HG02798 (cell line): ENCODE measurements around the gene PSMG2.

Experiments
- ATAC-seq: cut with Tn5 transposase; IDR thresholded peaks from one replicate; pipeline ENCODE4 v1.9.1; 2021; ENCODE audit warnings: mild to moderate bottlenecking; ENCODE audit not compliant: unreplicated experiment, poor library complexity

Gene PSMG2, protein sequence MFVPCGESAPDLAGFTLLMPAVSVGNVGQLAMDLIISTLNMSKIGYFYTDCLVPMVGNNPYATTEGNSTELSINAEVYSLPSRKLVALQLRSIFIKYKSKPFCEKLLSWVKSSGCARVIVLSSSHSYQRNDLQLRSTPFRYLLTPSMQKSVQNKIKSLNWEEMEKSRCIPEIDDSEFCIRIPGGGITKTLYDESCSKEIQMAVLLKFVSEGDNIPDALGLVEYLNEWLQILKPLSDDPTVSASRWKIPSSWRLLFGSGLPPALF

DNA sequence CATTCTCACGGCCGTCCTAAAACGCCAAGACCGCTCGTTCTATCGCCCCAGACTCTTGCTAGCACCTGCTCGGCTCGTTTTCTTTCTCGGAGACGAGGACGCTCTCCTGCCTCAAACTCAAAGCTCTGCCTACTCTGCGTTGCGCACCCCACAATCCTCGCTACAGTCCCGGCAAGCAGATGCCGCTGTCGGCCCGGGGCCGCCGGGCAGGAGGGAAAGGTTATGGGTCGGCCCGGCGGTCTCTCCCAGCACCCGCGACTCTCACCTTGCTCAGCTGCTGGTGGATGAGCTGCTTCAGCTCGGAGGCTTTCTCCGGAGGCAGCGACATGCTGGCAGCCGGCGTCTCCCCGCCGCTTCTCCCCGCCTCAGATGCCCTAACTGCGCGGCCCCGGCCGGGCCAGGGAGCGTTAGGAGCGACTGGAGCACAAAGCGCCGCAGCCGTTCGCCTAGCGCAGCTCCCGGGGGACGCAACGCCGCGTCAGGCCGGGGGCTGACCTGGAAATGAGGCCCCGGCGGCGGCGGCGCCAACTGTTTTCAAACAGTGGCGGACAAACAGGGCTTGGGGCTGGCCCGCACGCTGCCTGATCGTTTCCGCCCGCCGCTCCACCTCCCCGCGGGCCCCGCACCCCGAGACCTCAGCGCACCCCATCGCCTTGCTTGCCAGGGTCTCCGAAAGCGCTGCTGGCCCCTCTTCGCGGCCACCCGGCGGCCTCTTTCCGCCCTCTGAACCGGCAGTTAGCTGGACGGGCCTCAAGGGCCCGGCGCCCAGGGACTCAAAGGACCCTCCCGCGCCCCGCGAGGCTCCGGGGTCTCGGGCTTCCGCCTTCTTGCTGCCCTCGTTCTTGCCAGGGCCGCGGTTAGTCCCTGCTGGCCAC is at the start of gene PSMG2, which contains the start of gene CEP76:
TSS of gene PSMG2 (plus strand) at position 822 of the 875 bp plus-strand sequence. CDS start 66 bp downstream, outside the sequence.
TSS of gene CEP76 (minus strand) at position 503 of the 875 bp plus-strand sequence. CDS start at position 328, 175 bp downstream.
- ATAC-seq, result peak; percentile 86

DNA sequence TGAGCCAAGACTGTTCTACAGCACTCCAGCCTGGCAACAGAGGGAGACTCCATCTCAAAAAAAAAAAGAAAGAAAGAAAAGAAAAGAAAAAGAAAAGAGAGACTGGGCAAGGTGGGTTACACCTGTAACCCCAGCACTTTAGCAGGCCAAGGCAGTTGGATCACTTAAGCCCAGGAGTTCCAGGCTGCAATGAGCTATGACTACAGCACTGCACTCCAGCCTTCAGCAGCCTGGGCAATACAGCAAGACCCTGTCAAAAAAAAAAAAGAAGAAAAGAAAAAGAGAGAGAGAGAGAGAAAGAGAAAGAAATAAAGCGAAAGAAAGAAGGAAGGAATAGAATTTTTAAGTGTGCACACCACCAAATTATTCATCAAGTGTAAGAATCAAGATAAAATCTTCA is 47.9 kb upstream of the PSMG2 start:
- no peak for ATAC-seq

DNA sequence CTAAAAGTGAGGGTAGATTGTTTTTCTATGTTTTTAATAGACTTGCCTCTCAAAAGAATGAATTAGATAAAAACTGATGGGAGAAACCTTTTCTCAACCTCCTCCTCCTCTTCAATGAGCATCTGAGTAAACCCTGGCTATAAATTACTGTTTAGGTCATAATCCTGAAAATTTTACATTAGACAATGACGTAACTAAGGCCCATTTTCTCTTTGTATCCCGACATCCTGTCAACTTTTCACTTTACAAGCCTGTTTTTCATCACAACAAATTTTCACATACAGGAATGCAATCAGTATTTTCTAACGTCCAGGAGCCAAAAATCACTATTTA is 46.3 kb upstream of the PSMG2 start:
- ATAC-seq, result no peak

DNA sequence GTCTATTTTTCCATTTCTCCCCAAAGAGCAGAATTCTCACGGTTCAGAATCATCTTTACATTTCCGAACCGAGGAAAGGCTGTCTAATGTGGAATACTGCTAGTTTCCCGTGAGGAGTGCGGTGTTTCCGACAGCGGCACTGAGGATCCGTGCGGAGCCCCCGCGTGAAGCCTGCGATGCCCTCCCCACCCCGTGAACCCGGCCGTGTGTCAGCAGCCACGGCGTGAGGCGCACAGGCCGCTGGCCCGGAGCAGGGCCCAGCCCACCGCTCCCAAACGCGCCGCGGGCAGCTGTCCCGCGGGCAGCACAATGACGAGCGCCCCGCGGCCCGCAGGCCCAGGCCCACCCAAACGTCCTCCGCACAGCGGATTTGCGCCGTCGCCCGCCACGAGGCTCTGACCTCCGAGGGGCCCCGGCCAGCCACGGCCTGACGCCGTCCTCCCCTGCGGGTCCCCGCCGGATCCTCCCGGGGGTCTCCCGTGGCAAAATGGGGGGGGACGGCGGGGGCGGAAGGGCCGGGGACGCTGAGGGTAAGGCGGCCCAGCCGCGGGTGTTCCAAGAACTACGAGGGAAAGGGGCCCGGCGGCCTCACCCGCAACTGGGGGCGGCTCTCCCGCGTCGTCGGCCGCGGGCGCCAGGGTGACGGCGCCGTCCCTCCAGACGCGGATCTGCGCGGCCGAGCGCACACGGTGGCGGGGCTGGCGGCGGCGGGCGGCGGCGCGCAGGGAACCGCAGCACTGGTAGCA is 45.7 kb upstream of the PSMG2 start:
- ATAC-seq, result peak; percentile 32

DNA sequence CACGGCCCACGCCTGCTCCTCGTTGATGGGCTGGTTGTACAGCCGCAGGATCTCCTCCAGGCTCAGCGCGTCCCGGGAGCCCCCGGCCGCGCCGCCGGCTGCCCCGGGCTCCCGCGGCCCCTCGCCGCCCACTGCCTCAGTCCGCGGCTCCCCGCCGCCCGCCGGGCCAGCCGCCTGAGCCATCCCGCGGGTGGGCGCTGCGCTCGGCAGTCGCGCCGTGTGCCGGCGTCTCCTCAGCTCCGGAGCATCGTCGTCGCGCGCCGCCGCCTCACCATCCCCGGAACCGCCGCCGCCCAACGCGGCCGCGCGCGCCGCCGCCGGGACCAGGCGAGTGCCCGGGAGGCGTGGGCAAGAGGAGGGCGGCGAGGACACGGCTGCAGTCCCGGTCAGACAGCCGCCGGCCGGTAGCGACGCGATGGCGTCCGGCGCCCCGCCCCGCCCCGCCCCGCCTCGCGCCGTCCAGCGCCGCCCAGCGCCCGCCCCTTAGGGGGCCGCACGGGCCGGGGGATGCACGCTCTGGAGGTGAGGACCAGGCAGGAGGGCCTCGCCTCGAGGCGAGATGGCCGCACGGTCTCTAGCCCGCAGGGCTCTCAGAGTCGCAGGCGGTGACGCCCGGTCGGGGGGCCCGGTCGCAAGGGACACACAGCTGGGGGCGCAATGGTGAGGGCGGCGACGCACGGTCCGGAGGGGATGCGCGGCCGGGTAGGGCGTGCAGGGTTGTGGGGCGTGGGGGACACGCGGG is 45.0 kb upstream of the PSMG2 start, which contains the start of gene SPIRE1:
TSS of gene SPIRE1 (minus strand) at position 424 of the 742 bp plus-strand sequence. CDS start at position 183, 241 bp downstream.
- peak; percentile 76 for ATAC-seq

DNA sequence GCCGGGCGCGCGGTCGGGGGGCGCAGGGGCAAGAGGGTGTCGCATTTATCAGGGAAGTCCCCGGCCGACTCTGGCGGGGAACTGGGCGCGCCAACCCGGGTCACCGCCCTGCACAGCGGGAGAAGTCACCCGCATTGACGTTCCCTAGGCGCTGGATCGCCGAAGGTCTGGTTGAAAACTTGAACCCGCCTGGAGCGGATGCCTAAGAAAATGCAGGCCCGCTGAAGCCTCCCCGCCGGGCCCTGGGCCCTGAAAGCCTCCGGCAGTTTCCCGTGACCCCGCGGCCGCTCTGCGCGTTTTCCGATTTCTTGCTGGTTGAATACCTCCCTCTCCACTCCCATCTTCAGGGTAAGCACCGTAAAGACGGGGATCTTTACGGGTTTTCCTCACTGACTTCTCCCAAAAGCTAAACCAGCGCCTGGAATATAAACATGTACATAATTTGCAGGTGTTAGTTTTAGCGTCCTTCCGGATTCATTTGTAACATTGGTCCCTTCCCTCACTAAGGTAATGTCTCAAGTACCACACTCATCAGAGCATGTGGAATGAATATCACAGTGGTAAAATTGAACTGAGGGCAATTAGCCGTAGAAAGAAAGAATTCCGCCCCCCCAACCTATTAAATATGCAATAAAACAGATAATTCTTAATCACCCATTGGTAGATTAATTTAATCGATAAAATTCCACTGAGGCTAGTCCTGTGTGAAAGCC is 44.3 kb upstream of the PSMG2 start:
- no peak for ATAC-seq

DNA sequence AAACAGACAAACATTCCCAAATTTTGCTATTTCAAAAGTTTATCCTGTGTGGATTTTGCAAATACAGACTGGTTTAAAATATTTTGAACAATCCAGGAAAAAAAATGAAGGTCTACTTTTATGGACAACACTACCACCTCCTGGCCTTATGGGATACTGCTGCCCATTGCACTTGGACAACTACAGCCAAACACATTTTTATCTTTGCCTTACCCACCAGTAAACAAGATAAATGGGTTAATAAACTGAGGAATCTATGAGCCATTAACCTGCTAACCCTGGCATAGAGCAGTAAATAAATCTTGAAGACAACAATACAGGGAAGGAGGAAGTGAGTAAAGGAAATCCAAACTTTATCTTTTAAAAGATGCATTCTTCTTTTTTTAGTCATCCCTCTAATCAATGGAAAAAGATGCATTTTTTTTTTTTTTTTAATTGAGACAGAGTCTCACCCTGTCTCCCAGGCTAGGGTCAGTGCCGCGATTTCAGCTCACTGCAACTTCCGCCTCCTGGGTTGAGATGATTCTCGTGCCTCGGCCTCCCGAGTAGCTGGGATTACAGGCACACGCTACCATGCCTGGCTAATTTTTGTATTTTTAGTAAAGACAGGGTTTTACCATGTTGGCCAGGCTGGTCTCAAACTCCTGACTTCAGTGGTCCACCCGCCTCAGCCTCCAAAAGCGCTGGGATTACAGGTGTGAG is 42.8 kb upstream of the PSMG2 start:
- ATAC-seq, result no peak

DNA sequence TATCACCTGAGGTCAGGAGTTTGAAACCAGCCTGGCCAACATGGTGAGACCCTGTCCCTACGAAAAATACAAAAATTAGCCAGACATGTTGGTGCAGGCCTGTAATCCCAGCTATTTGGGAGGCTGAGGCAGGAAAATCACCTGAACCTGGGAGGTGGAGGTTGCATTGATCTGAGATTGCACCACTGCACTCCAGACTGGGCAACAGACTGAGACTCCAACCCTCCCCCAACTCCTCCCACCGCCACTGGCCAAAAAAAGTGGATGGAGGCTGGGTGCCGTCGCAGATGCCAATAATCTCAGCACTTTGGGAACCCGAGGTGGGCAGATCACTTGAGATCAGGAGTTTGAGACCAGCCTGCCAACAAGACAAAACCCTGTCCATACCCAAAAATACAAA is 34.8 kb upstream of the PSMG2 start:
- no peak for ATAC-seq

DNA sequence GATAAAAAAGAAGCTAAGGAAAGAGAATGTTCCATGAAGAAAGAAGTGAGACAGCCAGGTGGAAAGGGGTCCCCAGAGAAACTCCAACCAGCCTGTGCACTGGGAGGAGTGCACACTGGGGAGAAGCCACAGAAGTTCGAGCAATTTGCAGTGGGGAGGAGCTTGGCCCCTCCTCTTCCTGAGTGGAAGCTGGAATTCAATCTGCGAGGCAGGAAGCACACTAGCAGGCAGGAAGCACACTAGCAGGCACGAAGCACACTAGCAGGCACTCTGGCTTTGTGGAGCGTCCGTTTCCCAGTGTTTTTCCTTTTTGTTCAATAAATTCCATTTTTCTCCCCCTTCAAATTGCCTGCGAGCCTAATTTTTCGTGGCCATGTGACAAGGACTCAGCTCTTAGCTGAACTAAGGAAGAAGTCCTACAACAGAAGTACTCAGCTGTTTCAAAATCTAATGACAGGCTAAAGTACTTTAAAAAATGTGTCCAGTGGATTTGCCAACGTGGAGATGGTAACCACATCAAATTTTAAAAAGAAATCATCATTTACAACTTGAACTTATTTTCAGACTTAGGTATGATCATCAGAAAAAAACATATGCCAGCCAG is 23.6 kb upstream of the PSMG2 start:
- no peak for ATAC-seq

DNA sequence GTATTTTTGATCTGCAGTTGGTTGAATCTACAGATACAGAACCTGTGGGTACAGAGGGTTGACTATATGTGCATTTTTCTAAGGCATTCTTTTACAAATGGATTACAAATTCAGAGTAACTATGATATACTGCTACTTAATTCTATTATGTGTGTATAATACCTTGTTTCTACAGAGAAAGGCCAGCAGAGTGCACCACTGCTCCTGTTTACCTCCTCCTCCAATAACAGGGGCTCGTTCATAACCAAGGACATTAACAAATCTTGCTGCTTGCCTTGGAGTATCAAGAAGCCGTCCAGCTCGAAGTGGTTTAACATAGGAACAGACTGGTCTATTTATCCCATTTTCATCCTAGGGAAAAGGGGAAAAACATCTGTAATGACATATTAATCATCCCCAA is 16.7 kb upstream of the PSMG2 start:
- no peak for ATAC-seq

DNA sequence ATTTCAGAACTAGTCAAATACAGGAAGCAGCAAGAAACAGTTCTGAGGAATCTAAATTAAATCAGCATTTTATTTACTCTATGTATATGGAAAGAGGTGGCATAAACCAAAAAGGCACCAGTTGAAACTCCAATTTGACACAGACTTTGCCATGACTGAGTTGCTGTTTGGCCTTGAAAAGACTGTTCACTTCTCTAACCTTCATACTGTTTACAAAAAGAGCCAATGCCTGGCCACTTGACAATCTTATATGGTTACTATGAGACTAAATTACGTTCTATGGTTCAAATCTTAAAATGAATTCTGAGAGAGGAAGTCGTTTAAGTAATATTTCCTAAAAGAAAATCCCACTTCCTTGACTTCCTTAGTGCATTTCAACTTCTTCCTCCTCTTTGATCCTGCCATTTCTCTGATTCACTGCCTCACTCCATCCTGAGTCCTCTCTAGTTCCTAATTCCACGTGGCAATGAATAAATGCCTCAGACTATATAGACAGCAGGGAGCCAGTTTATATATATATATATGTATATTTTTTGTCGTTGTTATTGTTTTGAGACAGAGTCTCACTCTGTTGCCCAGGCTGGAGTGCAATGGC is 13.5 kb upstream of the PSMG2 start:
- no peak for ATAC-seq

DNA sequence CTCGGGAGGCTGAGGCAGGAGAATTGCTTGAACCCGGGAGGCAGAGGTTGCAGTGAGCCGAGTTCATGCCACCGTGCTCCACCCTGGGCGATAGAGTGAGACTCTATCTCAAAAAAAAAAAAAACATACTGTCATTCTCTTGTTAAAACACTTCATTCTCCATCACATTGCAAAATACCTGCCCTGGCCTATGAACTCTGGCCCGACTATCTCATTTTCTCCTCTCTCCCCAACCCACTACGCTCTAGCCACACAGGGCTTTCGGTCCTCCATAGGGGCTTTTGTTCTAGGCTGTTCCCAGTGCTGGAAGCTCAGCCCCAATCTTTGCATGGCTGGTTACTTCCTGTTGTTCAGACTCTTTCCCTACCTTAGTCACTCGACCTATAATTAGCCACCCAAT is 10.6 kb upstream of the PSMG2 start:
- ATAC-seq, result no peak

DNA sequence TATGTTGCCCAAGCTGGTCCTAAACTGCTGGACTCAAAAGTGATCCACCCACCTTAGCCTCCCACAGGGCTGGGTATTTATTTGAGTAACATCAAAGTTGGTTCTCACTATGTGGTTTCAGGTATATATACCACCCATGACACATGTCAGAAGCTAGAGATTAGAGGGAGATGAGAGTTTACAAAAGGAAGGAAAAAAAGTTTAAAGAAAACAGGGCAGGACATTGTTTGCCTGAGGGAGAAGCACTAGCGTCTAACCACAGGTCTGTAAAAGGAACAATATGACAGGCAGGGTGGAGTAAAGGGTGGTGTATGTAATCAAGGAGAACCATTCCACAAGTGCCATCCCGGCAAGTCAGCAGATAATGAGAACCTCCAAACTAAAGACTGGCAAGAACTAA is 8.8 kb upstream of the PSMG2 start:
- ATAC-seq, result no peak

DNA sequence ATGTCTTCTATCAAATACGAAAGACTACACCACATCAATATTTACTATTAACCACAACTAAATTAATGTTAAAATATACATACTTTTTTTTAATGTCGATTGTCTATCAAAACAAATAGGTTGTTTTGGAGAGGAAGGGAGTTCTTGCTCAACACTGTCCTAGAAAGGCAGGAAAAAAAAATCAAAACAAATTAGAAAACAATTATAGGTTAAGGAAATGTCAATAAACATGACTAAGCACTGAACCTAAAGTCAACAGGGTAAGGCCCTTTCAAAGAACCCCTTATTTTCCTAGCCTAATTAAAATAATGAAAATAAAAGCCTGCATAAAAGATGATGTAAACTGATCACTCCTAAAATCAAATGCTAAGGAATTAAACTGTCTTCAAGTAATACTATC is 3.1 kb upstream of the PSMG2 start:
- no peak for ATAC-seq

DNA sequence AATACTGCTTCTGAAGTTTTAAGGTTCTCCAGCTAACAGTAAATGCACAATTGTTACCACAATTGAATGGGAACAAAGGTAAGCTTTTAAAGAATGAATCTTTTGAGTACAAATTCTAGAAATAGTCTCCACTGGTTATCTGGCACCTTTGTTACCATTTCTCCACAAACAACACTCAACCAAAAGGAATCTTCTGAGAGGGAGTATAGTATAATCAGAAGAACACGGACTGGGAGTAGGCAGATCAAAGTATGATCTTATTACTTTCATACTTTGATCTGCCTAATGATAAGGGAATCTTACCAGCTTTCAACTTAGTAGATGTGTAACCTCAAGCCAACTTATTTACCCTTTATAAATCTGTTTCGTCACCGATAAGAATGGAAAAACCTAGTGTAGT is 1.7 kb upstream of the PSMG2 start:
- no peak for ATAC-seq

DNA sequence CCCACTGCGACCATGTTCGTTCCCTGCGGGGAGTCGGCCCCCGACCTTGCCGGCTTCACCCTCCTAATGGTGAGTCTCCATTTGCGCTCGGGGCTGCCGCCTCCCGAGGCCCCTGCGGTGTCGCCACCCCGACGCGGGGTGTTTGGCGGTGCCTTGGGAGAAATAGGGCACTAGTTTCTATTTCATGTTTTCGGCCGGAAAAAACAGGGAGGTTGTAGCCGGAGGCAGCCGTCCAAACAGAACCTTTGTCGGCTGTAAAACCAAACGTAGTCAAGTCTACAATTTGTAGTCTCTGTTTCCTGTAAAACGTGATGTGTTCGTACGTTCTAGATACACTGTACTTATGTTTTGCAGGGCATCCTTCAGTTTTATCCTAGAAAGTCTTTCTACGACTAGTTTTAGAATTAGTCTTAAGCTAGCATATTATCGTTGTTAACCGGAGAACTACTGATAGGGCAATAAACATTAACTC is 290 bp downstream of the PSMG2 start:
- ATAC-seq, result no peak

DNA sequence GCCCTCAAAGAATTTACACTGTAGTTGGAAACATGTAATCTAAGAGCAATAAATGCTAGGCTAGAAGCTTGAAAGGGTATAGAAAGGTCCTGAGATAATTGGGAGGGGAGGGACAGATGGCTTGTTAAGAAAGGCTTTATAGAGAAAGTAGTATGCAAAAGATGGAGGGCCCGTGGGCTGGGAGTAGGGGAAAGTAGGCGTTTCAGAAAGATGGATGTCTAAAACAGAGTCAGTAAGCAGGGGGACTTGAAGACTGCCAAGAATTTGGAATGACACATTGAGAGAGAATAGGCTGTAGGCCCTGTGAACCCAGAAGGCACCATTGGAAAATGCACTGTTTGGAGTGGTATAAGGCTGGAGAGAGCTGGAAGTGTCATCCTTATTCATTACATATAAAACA is 822 bp downstream of the PSMG2 start:
- ATAC-seq, result no peak

DNA sequence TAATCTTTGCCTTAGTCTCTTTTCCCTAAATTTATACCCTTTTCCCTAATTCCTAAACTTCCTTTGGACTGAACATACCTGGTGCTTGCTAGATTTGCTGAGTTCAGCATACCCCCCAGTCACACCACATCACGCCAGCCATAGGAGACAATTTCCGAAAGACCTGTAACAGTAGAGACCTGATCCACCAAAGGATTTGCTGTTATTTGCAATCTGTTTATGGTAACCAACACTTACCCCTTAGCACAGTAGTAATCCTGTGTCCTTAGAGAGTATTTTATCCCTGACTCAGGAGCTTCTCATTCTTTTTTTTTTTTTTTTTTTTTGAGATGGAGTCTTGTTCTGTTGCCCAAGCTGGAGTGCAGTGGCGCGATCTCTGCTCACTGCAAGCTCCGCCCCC is 8.6 kb downstream of the PSMG2 start:
- no peak for ATAC-seq
